ENCODE results near the gene GAA.

Gene GAA

DNA sequence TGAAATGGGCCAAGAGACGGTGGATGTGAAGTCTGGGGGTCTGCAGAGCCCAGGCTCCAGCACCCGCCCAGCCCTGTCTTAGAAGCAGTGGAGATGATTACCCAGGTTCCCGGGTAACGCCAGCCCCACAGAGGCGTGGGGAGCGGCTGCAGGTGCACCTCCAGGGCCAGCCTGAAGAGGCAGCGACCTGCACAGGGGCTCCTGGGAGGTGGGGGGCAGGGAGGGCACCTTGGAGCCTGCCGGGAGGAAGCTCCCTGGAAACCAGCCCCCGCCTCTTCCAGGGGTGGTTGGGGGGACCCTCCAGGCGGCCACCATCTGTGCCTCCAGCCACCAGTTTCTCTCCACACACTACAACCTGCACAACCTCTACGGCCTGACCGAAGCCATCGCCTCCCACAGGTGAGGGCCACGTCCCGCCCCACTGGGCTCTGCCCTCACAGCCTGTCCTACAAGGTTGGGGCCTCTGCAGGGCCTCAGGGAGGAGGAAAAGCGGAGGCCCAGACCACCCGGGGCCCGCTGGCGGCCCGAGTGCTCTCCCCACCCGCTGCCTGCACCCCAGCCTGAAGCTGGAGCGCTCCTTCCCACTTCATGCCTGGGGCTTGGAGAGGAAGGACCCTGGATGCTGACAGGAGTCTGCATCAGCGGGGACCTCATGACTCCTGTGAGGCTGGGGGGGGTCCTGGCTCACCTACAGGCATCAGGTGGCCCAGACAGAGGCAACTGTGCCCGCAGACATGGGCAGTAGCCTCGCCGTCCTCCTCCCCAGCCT lies 10.5 kb downstream of the GAA start:
- H3K4me3 ChIP-seq (ENCODE audit: low read depth, low read length), result no peak overlapping the region
- no peaks in the 10 kb centered on the region for H3K27me3 ChIP-seq (ENCODE audit: insufficient read depth, low read length)
- no peaks in the 10 kb centered on the region for H3K4me1 ChIP-seq (ENCODE audit: control insufficient read depth, insufficient read depth, low read length, unreplicated experiment)
- no peaks in the 10 kb centered on the region for H3K79me2 ChIP-seq (ENCODE audit: control insufficient read depth, insufficient read depth, low read length, unreplicated experiment)
- H3K36me3 ChIP-seq (ENCODE audit: insufficient read depth, low read length), result no peaks in the 10 kb centered on the region
- no peak overlapping the region for H3K27ac ChIP-seq (ENCODE audit: low read depth, low read length)
- no peak overlapping the region for H2AFZ ChIP-seq (ENCODE audit: low read length, unreplicated experiment)

DNA sequence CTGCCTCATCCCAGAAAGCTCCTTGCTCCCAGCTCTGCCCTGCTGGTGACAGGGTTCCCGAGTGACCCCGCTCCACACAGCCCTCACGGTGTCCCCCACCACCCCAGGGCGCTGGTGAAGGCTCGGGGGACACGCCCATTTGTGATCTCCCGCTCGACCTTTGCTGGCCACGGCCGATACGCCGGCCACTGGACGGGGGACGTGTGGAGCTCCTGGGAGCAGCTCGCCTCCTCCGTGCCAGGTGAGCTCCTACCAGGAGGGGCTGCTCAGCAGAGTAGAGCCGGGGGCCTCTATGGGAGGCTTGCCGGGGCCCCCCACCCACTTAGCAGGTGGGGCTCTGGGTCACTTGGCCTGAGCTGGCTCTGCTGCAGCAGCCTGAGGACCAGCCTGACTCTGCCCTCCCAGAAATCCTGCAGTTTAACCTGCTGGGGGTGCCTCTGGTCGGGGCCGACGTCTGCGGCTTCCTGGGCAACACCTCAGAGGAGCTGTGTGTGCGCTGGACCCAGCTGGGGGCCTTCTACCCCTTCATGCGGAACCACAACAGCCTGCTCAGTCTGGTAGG lies 11.2 kb downstream of the GAA start:
- H3K27me3 ChIP-seq (ENCODE audit: insufficient read depth, low read length), result no peaks in the 10 kb centered on the region
- no peak overlapping the region for H2AFZ ChIP-seq (ENCODE audit: low read length, unreplicated experiment)
- H3K4me3 ChIP-seq (ENCODE audit: low read depth, low read length), result no peak overlapping the region
- H3K27ac ChIP-seq (ENCODE audit: low read depth, low read length), result no peak overlapping the region
- H3K36me3 ChIP-seq (ENCODE audit: insufficient read depth, low read length), result no peaks in the 10 kb centered on the region
- no peaks in the 10 kb centered on the region for H3K4me1 ChIP-seq (ENCODE audit: control insufficient read depth, insufficient read depth, low read length, unreplicated experiment)
- no peaks in the 10 kb centered on the region for H3K79me2 ChIP-seq (ENCODE audit: control insufficient read depth, insufficient read depth, low read length, unreplicated experiment)

DNA sequence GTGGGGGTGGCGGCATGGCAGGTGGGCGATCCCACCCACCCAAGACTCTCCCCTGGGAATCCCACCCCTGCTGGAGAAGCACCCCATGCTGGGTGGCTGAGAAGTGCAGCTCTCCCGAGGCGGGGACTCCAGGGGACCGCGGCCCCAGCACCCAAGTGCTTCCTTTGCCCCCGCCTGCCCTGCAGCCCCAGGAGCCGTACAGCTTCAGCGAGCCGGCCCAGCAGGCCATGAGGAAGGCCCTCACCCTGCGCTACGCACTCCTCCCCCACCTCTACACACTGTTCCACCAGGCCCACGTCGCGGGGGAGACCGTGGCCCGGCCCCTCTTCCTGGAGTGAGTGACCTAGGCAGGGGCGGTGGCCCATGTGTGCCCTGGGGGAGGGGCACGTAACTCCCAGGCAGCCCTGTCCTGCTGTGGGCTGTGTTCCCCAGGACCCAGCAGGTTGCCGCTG lies 11.7 kb downstream of the GAA start:
- H3K27me3 ChIP-seq (ENCODE audit: insufficient read depth, low read length), result no peaks in the 10 kb centered on the region
- no peak overlapping the region for H3K27ac ChIP-seq (ENCODE audit: low read depth, low read length)
- H3K79me2 ChIP-seq (ENCODE audit: control insufficient read depth, insufficient read depth, low read length, unreplicated experiment), result no peaks in the 10 kb centered on the region
- no peak overlapping the region for H2AFZ ChIP-seq (ENCODE audit: low read length, unreplicated experiment)
- H3K36me3 ChIP-seq (ENCODE audit: insufficient read depth, low read length), result no peaks in the 10 kb centered on the region
- no peaks in the 10 kb centered on the region for H3K4me1 ChIP-seq (ENCODE audit: control insufficient read depth, insufficient read depth, low read length, unreplicated experiment)
- H3K4me3 ChIP-seq (ENCODE audit: low read depth, low read length), result no peak overlapping the region

DNA sequence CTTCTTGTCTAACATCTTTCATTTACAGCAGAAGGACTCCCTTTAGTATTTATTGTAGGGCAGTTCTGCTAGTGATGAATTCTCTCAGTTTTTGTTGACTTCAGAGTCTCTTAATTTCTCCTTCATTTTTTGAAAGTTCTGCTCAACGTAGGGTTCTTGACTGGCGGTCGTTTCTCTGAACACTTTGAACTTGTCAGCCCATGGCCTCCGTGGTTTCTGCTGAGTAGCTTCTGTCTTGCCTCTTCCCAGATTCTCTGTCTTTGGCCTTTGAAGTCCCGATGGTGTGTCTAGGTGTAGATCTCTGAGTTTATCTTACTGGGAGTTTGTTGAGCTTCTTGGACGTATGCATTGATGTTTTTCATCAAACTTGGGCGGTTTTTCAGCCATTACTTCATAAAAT lies 13.4 kb downstream of the GAA start:
- Histone ChIP-seq H3K4me1 (ENCODE audit: control insufficient read depth, insufficient read depth, low read length, unreplicated experiment) (no peaks in the 10 kb centered on the region), H2AFZ (ENCODE audit: low read length, unreplicated experiment) (no peak overlapping the region), H3K36me3 (ENCODE audit: insufficient read depth, low read length) (no peaks in the 10 kb centered on the region), H3K27ac (ENCODE audit: low read depth, low read length) (no peak overlapping the region), H3K4me3 (ENCODE audit: low read depth, low read length) (no peak overlapping the region), H3K79me2 (ENCODE audit: control insufficient read depth, insufficient read depth, low read length, unreplicated experiment) (no peaks in the 10 kb centered on the region), H3K27me3 (ENCODE audit: insufficient read depth, low read length) (no peaks in the 10 kb centered on the region)

DNA sequence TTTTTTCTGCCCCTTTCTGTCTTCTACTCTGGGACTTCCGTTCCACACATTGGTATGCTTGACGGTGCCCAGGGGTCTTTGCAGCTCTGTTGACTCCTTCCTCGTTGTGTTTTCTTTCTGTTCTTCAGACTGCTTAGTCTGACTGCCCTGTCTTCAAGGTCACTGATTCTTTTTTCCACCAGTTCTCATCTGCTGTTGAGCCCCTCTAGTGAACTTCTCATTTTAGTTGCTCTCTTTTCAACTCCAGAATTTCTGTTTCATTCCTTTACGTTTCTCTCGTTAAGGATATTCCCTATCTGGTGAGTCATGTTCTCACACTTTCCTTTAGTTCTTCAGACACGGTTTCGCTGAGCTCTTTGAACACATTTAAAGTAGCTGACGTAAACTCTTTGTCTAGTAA lies 13.8 kb downstream of the GAA start:
- Histone ChIP-seq H3K27me3 (ENCODE audit: insufficient read depth, low read length) (no peaks in the 10 kb centered on the region), H3K4me1 (ENCODE audit: control insufficient read depth, insufficient read depth, low read length, unreplicated experiment) (no peaks in the 10 kb centered on the region), H2AFZ (ENCODE audit: low read length, unreplicated experiment) (no peak overlapping the region), H3K4me3 (ENCODE audit: low read depth, low read length) (no peak overlapping the region), H3K79me2 (ENCODE audit: control insufficient read depth, insufficient read depth, low read length, unreplicated experiment) (no peaks in the 10 kb centered on the region), H3K27ac (ENCODE audit: low read depth, low read length) (no peak overlapping the region), H3K36me3 (ENCODE audit: insufficient read depth, low read length) (no peaks in the 10 kb centered on the region)

DNA sequence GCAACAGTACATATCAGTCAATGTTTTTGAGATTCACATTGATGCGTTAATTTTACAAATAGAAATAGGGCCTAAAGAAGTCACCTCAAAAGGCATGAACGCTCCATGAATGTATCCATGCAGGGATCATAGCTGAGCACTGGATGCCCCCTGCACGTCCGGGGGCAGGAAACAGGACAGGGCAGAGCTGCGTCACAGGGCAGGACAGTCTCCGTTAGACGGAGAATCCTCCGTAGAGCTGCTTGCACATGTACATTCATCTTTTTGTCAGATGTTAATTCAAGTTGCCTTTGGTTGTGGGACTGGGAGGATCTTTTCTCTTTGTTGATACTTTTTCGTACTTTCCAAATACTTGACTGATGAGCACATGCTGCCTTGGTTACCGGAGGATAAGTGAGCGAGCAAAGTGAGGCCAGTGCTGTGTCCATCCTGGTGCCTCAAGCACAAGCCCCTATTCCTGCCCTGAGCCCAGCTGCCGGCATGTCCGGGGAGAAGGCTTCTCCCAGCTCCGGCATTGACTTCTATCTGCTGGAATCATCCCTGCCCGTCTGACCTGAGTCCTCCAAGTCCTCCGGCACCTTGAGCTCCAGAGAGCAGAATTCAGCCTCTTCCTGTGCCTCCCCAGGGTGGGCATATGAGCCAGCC lies 15.0 kb downstream of the GAA start:
- Histone ChIP-seq H3K79me2 (ENCODE audit: control insufficient read depth, insufficient read depth, low read length, unreplicated experiment) (no peaks in the 10 kb centered on the region), H2AFZ (ENCODE audit: low read length, unreplicated experiment) (no peak overlapping the region), H3K27me3 (ENCODE audit: insufficient read depth, low read length) (no peaks in the 10 kb centered on the region), H3K4me3 (ENCODE audit: low read depth, low read length) (no peak overlapping the region), H3K27ac (ENCODE audit: low read depth, low read length) (no peak overlapping the region), H3K4me1 (ENCODE audit: control insufficient read depth, insufficient read depth, low read length, unreplicated experiment) (no peaks in the 10 kb centered on the region), H3K36me3 (ENCODE audit: insufficient read depth, low read length) (no peaks in the 10 kb centered on the region)

DNA sequence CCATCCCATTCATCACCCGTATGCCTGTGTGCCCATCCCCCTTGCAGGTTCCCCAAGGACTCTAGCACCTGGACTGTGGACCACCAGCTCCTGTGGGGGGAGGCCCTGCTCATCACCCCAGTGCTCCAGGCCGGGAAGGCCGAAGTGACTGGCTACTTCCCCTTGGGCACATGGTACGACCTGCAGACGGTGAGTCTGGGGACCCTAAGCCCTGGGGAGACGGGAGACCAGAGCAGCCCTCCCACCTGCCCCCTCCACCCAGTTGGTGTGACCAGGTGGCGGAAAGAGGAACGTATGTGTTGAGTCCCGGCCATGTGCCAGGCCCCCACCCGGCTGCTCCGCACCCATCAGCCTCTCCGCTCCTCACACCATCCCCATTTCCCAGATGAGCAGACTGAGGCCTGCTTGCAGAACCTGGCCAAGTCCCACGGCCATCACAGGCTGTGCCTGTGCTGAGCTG lies 15.6 kb downstream of the GAA start:
- Histone ChIP-seq H3K27me3 (ENCODE audit: insufficient read depth, low read length) (no peaks in the 10 kb centered on the region), H3K36me3 (ENCODE audit: insufficient read depth, low read length) (no peaks in the 10 kb centered on the region), H2AFZ (ENCODE audit: low read length, unreplicated experiment) (no peak overlapping the region), H3K4me1 (ENCODE audit: control insufficient read depth, insufficient read depth, low read length, unreplicated experiment) (no peaks in the 10 kb centered on the region), H3K79me2 (ENCODE audit: control insufficient read depth, insufficient read depth, low read length, unreplicated experiment) (no peaks in the 10 kb centered on the region), H3K27ac (ENCODE audit: low read depth, low read length) (no peak overlapping the region), H3K4me3 (ENCODE audit: low read depth, low read length) (no peak overlapping the region)

DNA sequence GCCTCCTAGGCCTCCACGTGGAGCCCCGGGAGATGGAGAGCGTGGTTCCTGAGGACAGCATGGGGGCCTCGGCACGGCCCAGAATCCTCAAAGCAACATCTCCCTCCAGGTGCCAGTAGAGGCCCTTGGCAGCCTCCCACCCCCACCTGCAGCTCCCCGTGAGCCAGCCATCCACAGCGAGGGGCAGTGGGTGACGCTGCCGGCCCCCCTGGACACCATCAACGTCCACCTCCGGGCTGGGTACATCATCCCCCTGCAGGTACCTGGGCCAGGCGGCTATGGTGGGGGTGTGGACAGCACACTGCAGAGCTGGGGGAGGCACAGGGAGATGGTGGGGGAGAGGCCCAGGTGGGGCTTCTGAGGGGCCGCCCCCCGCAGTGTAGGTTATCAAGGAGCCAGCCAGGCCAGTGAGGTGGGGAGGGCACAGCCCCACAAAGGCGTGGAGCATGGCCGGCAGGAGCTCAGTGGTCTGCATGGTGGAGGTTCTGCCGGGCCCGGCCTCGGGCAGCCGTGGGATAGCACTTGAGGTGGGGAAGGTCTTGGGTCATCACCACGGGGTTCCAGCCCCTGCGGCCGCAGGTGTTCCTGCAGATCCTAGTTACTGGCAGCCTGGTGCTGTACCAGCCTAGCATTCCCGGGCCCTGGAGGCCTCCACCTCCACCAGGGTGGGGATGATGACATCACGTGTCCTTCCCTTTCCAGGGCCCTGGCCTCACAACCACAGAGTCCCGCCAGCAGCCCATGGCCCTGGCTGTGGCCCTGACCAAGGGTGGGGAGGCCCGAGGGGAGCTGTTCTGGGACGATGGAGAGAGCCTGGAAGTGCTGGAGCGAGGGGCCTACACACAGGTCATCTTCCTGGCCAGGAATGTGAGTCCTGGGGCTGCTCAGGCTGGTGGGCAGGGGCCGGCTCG lies 16.4 kb downstream of the GAA start:
- Histone ChIP-seq H3K27ac (ENCODE audit: low read depth, low read length) (no peak overlapping the region), H3K79me2 (ENCODE audit: control insufficient read depth, insufficient read depth, low read length, unreplicated experiment) (no peaks in the 10 kb centered on the region)

DNA sequence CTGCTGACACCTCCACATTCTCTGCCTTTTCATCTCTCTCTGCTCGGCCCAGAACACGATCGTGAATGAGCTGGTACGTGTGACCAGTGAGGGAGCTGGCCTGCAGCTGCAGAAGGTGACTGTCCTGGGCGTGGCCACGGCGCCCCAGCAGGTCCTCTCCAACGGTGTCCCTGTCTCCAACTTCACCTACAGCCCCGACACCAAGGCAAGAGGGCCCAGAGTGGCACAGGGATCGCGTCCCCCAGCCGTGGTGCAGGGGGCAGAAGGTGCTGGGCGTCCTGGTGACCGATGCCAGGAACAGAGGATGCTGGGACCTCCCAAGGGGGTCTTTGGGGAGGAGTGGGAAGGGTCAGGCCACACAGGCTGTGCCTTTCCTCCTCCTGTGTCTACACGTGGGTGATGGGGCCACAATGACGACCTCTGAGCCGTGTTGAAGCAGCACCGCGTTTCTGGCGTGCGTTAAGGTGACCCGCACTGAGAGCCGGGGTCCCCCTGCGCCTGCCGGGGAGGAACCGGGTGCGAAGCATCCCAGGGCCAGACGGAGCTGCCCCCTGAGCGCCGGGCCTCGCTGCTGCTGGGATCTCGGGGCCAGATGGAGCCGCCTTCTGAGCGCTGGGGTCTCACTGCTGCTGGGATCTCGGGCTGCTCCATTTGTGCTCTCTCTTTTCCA lies 17.4 kb downstream of the GAA start:
- H3K27ac ChIP-seq (ENCODE audit: low read depth, low read length), result no peak overlapping the region
- H2AFZ ChIP-seq (ENCODE audit: low read length, unreplicated experiment), result no peak overlapping the region
- no peaks in the 10 kb centered on the region for H3K4me1 ChIP-seq (ENCODE audit: control insufficient read depth, insufficient read depth, low read length, unreplicated experiment)
- H3K27me3 ChIP-seq (ENCODE audit: insufficient read depth, low read length), result no peaks in the 10 kb centered on the region
- no peaks in the 10 kb centered on the region for H3K36me3 ChIP-seq (ENCODE audit: insufficient read depth, low read length)
- H3K4me3 ChIP-seq (ENCODE audit: low read depth, low read length), result no peak overlapping the region
- no peaks in the 10 kb centered on the region for H3K79me2 ChIP-seq (ENCODE audit: control insufficient read depth, insufficient read depth, low read length, unreplicated experiment)

More for the DNA sequence above, 16.4 kb downstream of the GAA start:
- Histone ChIP-seq H2AFZ (ENCODE audit: low read length, unreplicated experiment) (no peak overlapping the region), H3K36me3 (ENCODE audit: insufficient read depth, low read length) (no peaks in the 10 kb centered on the region), H3K27me3 (ENCODE audit: insufficient read depth, low read length) (no peaks in the 10 kb centered on the region), H3K4me1 (ENCODE audit: control insufficient read depth, insufficient read depth, low read length, unreplicated experiment) (no peaks in the 10 kb centered on the region), H3K4me3 (ENCODE audit: low read depth, low read length) (no peak overlapping the region)

DNA sequence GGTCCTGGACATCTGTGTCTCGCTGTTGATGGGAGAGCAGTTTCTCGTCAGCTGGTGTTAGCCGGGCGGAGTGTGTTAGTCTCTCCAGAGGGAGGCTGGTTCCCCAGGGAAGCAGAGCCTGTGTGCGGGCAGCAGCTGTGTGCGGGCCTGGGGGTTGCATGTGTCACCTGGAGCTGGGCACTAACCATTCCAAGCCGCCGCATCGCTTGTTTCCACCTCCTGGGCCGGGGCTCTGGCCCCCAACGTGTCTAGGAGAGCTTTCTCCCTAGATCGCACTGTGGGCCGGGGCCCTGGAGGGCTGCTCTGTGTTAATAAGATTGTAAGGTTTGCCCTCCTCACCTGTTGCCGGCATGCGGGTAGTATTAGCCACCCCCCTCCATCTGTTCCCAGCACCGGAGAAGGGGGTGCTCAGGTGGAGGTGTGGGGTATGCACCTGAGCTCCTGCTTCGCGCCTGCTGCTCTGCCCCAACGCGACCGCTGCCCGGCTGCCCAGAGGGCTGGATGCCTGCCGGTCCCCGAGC lies 17.9 kb downstream of the GAA start:
- H3K4me1 ChIP-seq (ENCODE audit: control insufficient read depth, insufficient read depth, low read length, unreplicated experiment), result no peaks in the 10 kb centered on the region
- no peak overlapping the region for H3K27ac ChIP-seq (ENCODE audit: low read depth, low read length)

More for the DNA sequence above, 17.9 kb downstream of the GAA start:
- Histone ChIP-seq H3K36me3 (ENCODE audit: insufficient read depth, low read length) (no peaks in the 10 kb centered on the region), H3K27me3 (ENCODE audit: insufficient read depth, low read length) (no peaks in the 10 kb centered on the region), H2AFZ (ENCODE audit: low read length, unreplicated experiment) (no peak overlapping the region), H3K79me2 (ENCODE audit: control insufficient read depth, insufficient read depth, low read length, unreplicated experiment) (no peaks in the 10 kb centered on the region), H3K4me3 (ENCODE audit: low read depth, low read length) (no peak overlapping the region)
